Measurements from ENCODE around the gene PADI2.

Gene PADI2

GRCh38 chr1:17060306-17060749 is 58.9 kb downstream of the PADI2 start:
- Histone ChIP-seq H3K4me1 (ENCODE audit: control insufficient read depth in 2 of 2, insufficient read depth in 1 of 2, low read depth in 1 of 2, low read length in 2 of 2) (peaks cover 7 to 15% of the 10 kb centered on the region in 2 donors), H4K91ac (ENCODE audit: low read depth, low read length, poor library complexity) (no peak overlapping the region), H4K8ac (ENCODE audit: low read depth, low read length) (no peak overlapping the region), H3K4ac (ENCODE audit: low read length) (no peak overlapping the region), H3K4me3 (ENCODE audit: low read length in 2 of 2) (no peak overlapping the region), H3K23ac (ENCODE audit: low read depth, low read length, poor library complexity) (no peak overlapping the region), H2BK15ac (ENCODE audit: low read length) (no peak overlapping the region), H3K9ac (ENCODE audit: low read depth, low read length, poor library complexity) (peak overlapping the region; percentile 54), H3K9me3 (replicated peaks in 1 of 2; ENCODE audit: control insufficient read depth in 2 of 2, insufficient read depth in 1 of 2, low read depth in 1 of 2, low read length in 2 of 2) (no peaks in the 10 kb centered on the region), H2AK5ac (ENCODE audit: low read depth, low read length) (no peak overlapping the region), H3K27me3 (ENCODE audit: control insufficient read depth in 3 of 3, insufficient read depth in 3 of 3, low read depth in 1 of 3, low read length in 3 of 3) (peaks cover 0 to 5% (median 0%) of the 10 kb centered on the region in 3 experiments), H2BK120ac (ENCODE audit: low read depth, low read length) (no peak overlapping the region), H3K4me2 (ENCODE audit: insufficient read depth, low read length, poor library complexity, severe bottlenecking) (no peak overlapping the region), H3K14ac (ENCODE audit: low read length) (no peak overlapping the region), H2BK5ac (ENCODE audit: low read length) (no peak overlapping the region), H3K27ac (replicated peaks; ENCODE audit: low read length) (no peak overlapping the region), H2BK12ac (ENCODE audit: low read length) (no peak overlapping the region), H3K79me1 (ENCODE audit: low read depth, low read length) (no peaks in the 10 kb centered on the region), H3K36me3 (replicated peaks in 1 of 2; ENCODE audit: control insufficient read depth in 2 of 2, insufficient read depth in 2 of 2, low read length in 2 of 2) (no peaks in the 10 kb centered on the region), H2AFZ (ENCODE audit: low read length) (peak overlapping the region; percentile 37), H3K18ac (ENCODE audit: low read length) (no peak overlapping the region)
- no CpG with 5 or more reads among the region's 11 CpGs for WGBS, 2 donors (ENCODE audit: extremely low coverage in 2 of 2, insufficient read length in 2 of 2, insufficient replicate concordance in 1 of 2)
- DNase-seq (ENCODE audit: low spot score): no peak

- no peak overlapping the region for H2AK5ac ChIP-seq (ENCODE audit: low read depth, low read length)
- H4K91ac ChIP-seq (ENCODE audit: low read depth, low read length, poor library complexity): no peak overlapping the region
- no peak overlapping the region for H2BK120ac ChIP-seq (ENCODE audit: low read depth, low read length)
- no peak overlapping the region for H3K27ac ChIP-seq (replicated peaks; ENCODE audit: low read length)
- no peak overlapping the region for H3K14ac ChIP-seq (ENCODE audit: low read length)
- no peak overlapping the region for H3K4me2 ChIP-seq (ENCODE audit: insufficient read depth, low read length, poor library complexity, severe bottlenecking)
- H4K8ac ChIP-seq (ENCODE audit: low read depth, low read length): no peak overlapping the region
- no peak overlapping the region for H3K4ac ChIP-seq (ENCODE audit: low read length)
- H2BK15ac ChIP-seq (ENCODE audit: low read length): no peak overlapping the region
- peak; percentile 56 for DNase-seq (ENCODE audit: low spot score)
- no peaks in the 10 kb centered on the region for H3K9me3 ChIP-seq (replicated peaks in 1 of 2; ENCODE audit: control insufficient read depth in 2 of 2, insufficient read depth in 1 of 2, low read depth in 1 of 2, low read length in 2 of 2)
- no peak overlapping the region for H3K4me3 ChIP-seq (ENCODE audit: low read length in 2 of 2)
- H3K36me3 ChIP-seq (replicated peaks in 1 of 2; ENCODE audit: control insufficient read depth in 2 of 2, insufficient read depth in 2 of 2, low read length in 2 of 2): no peaks in the 10 kb centered on the region
- H3K23ac ChIP-seq (ENCODE audit: low read depth, low read length, poor library complexity): no peak overlapping the region
- no peak overlapping the region for H2BK12ac ChIP-seq (ENCODE audit: low read length)
- no peak overlapping the region for H3K18ac ChIP-seq (ENCODE audit: low read length)
- WGBS, 2 donors (ENCODE audit: extremely low coverage in 2 of 2, insufficient read length in 2 of 2, insufficient replicate concordance in 1 of 2): no CpG with 5 or more reads among the region's 12 CpGs
- peak overlapping the region; percentile 54 for H3K9ac ChIP-seq (ENCODE audit: low read depth, low read length, poor library complexity)
- H3K79me1 ChIP-seq (ENCODE audit: low read depth, low read length): no peaks in the 10 kb centered on the region
- H2BK5ac ChIP-seq (ENCODE audit: low read length): no peak overlapping the region
- H2AFZ ChIP-seq (ENCODE audit: low read length): peak overlapping the region; percentile 37
- peaks cover 7 to 15% of the 10 kb centered on the region in 2 donors for H3K4me1 ChIP-seq (ENCODE audit: control insufficient read depth in 2 of 2, insufficient read depth in 1 of 2, low read depth in 1 of 2, low read length in 2 of 2)
- peaks cover 0 to 5% (median 0%) of the 10 kb centered on the region in 3 experiments for H3K27me3 ChIP-seq (ENCODE audit: control insufficient read depth in 3 of 3, insufficient read depth in 3 of 3, low read depth in 1 of 3, low read length in 3 of 3)
Measured at GRCh38 chr1:17059391-17060305, 59.6 kb downstream of the PADI2 start.

GRCh38 chr1:17056551-17056950 is 62.7 kb downstream of the PADI2 start:
- peak overlapping the region; percentile 27 for H2AFZ ChIP-seq (ENCODE audit: low read length)
- no peak overlapping the region for H3K4me3 ChIP-seq (ENCODE audit: low read length in 2 of 2)
- H3K4me1 ChIP-seq (ENCODE audit: control insufficient read depth in 2 of 2, insufficient read depth in 1 of 2, low read depth in 1 of 2, low read length in 2 of 2): peaks cover 11 to 21% of the 10 kb centered on the region in 2 donors
- WGBS, 2 donors (ENCODE audit: extremely low coverage in 2 of 2, insufficient read length in 2 of 2, insufficient replicate concordance in 1 of 2): no CpG with 5 or more reads among the region's 4 CpGs
- no peak overlapping the region for H4K91ac ChIP-seq (ENCODE audit: low read depth, low read length, poor library complexity)
- H3K27me3 ChIP-seq (ENCODE audit: control insufficient read depth in 3 of 3, insufficient read depth in 3 of 3, low read depth in 1 of 3, low read length in 3 of 3): peaks cover 0 to 5% (median 0%) of the 10 kb centered on the region in 3 experiments
- H2AK5ac ChIP-seq (ENCODE audit: low read depth, low read length): peak overlapping the region; percentile 6
- no peak for DNase-seq (ENCODE audit: low spot score)
- peaks cover 10% of the 10 kb centered on the region for H3K79me1 ChIP-seq (ENCODE audit: low read depth, low read length)
- no peak overlapping the region for H2BK12ac ChIP-seq (ENCODE audit: low read length)
- no peak overlapping the region for H2BK5ac ChIP-seq (ENCODE audit: low read length)
- no peak overlapping the region for H3K4me2 ChIP-seq (ENCODE audit: insufficient read depth, low read length, poor library complexity, severe bottlenecking)
- H3K18ac ChIP-seq (ENCODE audit: low read length): no peak overlapping the region
- H2BK15ac ChIP-seq (ENCODE audit: low read length): no peak overlapping the region
- no peak overlapping the region for H3K14ac ChIP-seq (ENCODE audit: low read length)
- no peak overlapping the region for H3K4ac ChIP-seq (ENCODE audit: low read length)
- no peak overlapping the region for H4K8ac ChIP-seq (ENCODE audit: low read depth, low read length)
- no peaks in the 10 kb centered on the region for H3K9me3 ChIP-seq (replicated peaks in 1 of 2; ENCODE audit: control insufficient read depth in 2 of 2, insufficient read depth in 1 of 2, low read depth in 1 of 2, low read length in 2 of 2)
- H3K23ac ChIP-seq (ENCODE audit: low read depth, low read length, poor library complexity): no peak overlapping the region
- H3K36me3 ChIP-seq (replicated peaks in 1 of 2; ENCODE audit: control insufficient read depth in 2 of 2, insufficient read depth in 2 of 2, low read length in 2 of 2): no peaks in the 10 kb centered on the region
- no peak overlapping the region for H3K27ac ChIP-seq (replicated peaks; ENCODE audit: low read length)
- H2BK120ac ChIP-seq (ENCODE audit: low read depth, low read length): no peak overlapping the region
- H3K9ac ChIP-seq (ENCODE audit: low read depth, low read length, poor library complexity): no peak overlapping the region

- Histone ChIP-seq H3K27me3 (ENCODE audit: control insufficient read depth in 3 of 3, insufficient read depth in 3 of 3, low read depth in 1 of 3, low read length in 3 of 3) (peaks cover 0 to 5% (median 0%) of the 10 kb centered on the region in 3 experiments), H3K14ac (ENCODE audit: low read length) (no peak overlapping the region), H2BK15ac (ENCODE audit: low read length) (no peak overlapping the region), H3K36me3 (replicated peaks in 1 of 2; ENCODE audit: control insufficient read depth in 2 of 2, insufficient read depth in 2 of 2, low read length in 2 of 2) (peaks cover 0 to 6% of the 10 kb centered on the region in 2 donors), H3K4me3 (ENCODE audit: low read length in 2 of 2) (no peak overlapping the region), H2BK120ac (ENCODE audit: low read depth, low read length) (no peak overlapping the region), H3K18ac (ENCODE audit: low read length) (no peak overlapping the region), H3K4me2 (ENCODE audit: insufficient read depth, low read length, poor library complexity, severe bottlenecking) (no peak overlapping the region), H4K91ac (ENCODE audit: low read depth, low read length, poor library complexity) (no peak overlapping the region), H3K23ac (ENCODE audit: low read depth, low read length, poor library complexity) (no peak overlapping the region), H2AK5ac (ENCODE audit: low read depth, low read length) (no peak overlapping the region), H3K4me1 (ENCODE audit: control insufficient read depth in 2 of 2, insufficient read depth in 1 of 2, low read depth in 1 of 2, low read length in 2 of 2) (peaks cover 11 to 19% of the 10 kb centered on the region in 2 donors), H3K9me3 (replicated peaks in 1 of 2; ENCODE audit: control insufficient read depth in 2 of 2, insufficient read depth in 1 of 2, low read depth in 1 of 2, low read length in 2 of 2) (no peaks in the 10 kb centered on the region), H2BK5ac (ENCODE audit: low read length) (no peak overlapping the region), H2BK12ac (ENCODE audit: low read length) (no peak overlapping the region), H3K27ac (replicated peaks; ENCODE audit: low read length) (no peak overlapping the region), H3K4ac (ENCODE audit: low read length) (no peak overlapping the region), H4K8ac (ENCODE audit: low read depth, low read length) (no peak overlapping the region), H2AFZ (ENCODE audit: low read length) (peak overlapping the region; percentile 27), H3K79me1 (ENCODE audit: low read depth, low read length) (peaks cover 10% of the 10 kb centered on the region), H3K9ac (ENCODE audit: low read depth, low read length, poor library complexity) (no peak overlapping the region)
- WGBS, 2 donors (ENCODE audit: extremely low coverage in 2 of 2, insufficient read length in 2 of 2, insufficient replicate concordance in 1 of 2): no CpG with 5 or more reads among the region's 7 CpGs
- no peak for DNase-seq (ENCODE audit: low spot score)
Measured at GRCh38 chr1:17055801-17056200, 63.5 kb downstream of the PADI2 start.
